ENCODE measurements around the gene TTC6.

- TF ChIP-seq CTCF (IDR thresholded peaks at IDR 0.05) (no peak), ZFX (IDR thresholded peaks at IDR 0.05; ENCODE audit: borderline replicate concordance) (no peak)
Measured at GRCh38 chr14:37641117-37641516, 45.7 kb downstream of the TTC6 start.

Data from 22Rv1 (cell line).